Measurements from ENCODE around the gene UBE2K.
"Not testable (repeated sequence)": the region's sequence is repeated elsewhere in the genome, so short reads cannot be mapped to it uniquely, and the experiment has no call there.

The UBE2K gene

GRCh38 chr4:39687014-39687413 lies 10.9 kb upstream of the UBE2K start:
- DNase-seq (ENCODE audit: low read depth in 2 of 3, low spot score in 2 of 3): no peak

- no peak for DNase-seq (ENCODE audit: low read depth in 2 of 3, low spot score in 2 of 3)
Measured at GRCh38 chr4:39689970-39690369, 8.0 kb upstream of the UBE2K start.

- peak; percentile 7 to 39 (median 17) for DNase-seq (ENCODE audit: low read depth in 2 of 3, low spot score in 2 of 3)
Measured at GRCh38 chr4:39698424-39699009, 581 bp downstream of the UBE2K start.

- DNase-seq (ENCODE audit: low read depth in 2 of 3, low spot score in 2 of 3): no peak
Measured at GRCh38 chr4:39699687-39700409, 1.9 kb downstream of the UBE2K start.

GRCh38 chr4:39700554-39700953 lies 2.6 kb downstream of the UBE2K start:
- no peak for DNase-seq (ENCODE audit: low read depth in 2 of 3, low spot score in 2 of 3)

- DNase-seq (ENCODE audit: low read depth in 2 of 3, low spot score in 2 of 3): no peak
Measured at GRCh38 chr4:39702716-39703115, 4.8 kb downstream of the UBE2K start.

- not testable (repeated sequence) for DNase-seq (ENCODE audit: low read depth in 2 of 3, low spot score in 2 of 3)
Measured at GRCh38 chr4:39704789-39705188, 6.9 kb downstream of the UBE2K start.

- DNase-seq (ENCODE audit: low read depth in 2 of 3, low spot score in 2 of 3): no peak
Measured at GRCh38 chr4:39706334-39706733, 8.4 kb downstream of the UBE2K start.

GRCh38 chr4:39706741-39707511 lies 9.0 kb downstream of the UBE2K start:
- no peak for DNase-seq (ENCODE audit: low read depth in 2 of 3, low spot score in 2 of 3)

GRCh38 chr4:39710098-39710896 lies 12.4 kb downstream of the UBE2K start:
- DNase-seq (ENCODE audit: low read depth in 2 of 3, low spot score in 2 of 3): no peak

GRCh38 chr4:39712819-39713607 lies 15.1 kb downstream of the UBE2K start:
- DNase-seq (ENCODE audit: low read depth in 2 of 3, low spot score in 2 of 3): no peak

GRCh38 chr4:39713691-39714090 lies 15.8 kb downstream of the UBE2K start:
- no peak for DNase-seq (ENCODE audit: low read depth in 2 of 3, low spot score in 2 of 3)

- no peak for DNase-seq (ENCODE audit: low read depth in 2 of 3, low spot score in 2 of 3)
Measured at GRCh38 chr4:39714166-39714565, 16.2 kb downstream of the UBE2K start.

- DNase-seq (ENCODE audit: low read depth in 2 of 3, low spot score in 2 of 3): no peak
Measured at GRCh38 chr4:39715788-39716187, 17.9 kb downstream of the UBE2K start.

- DNase-seq (ENCODE audit: low read depth in 2 of 3, low spot score in 2 of 3): no peak
Measured at GRCh38 chr4:39716356-39716755, 18.4 kb downstream of the UBE2K start.

- not testable (repeated sequence) for DNase-seq (ENCODE audit: low read depth in 2 of 3, low spot score in 2 of 3)
Measured at GRCh38 chr4:39717743-39718142, 19.8 kb downstream of the UBE2K start.

GRCh38 chr4:39718366-39719323 lies 20.7 kb downstream of the UBE2K start:
- no peak for DNase-seq (ENCODE audit: low read depth in 2 of 3, low spot score in 2 of 3)

GRCh38 chr4:39719804-39720580 lies 22.1 kb downstream of the UBE2K start:
- DNase-seq (ENCODE audit: low read depth in 2 of 3, low spot score in 2 of 3): no peak

- not testable (repeated sequence) for DNase-seq (ENCODE audit: low read depth in 2 of 3, low spot score in 2 of 3)
Measured at GRCh38 chr4:39721273-39721672, 23.3 kb downstream of the UBE2K start.

Data from activated CD8-positive, alpha-beta memory T cell treated with anti-CD3 and anti-CD28 coated beads for 48 hours (primary cell).